Liver (tissue), 9 donors: ENCODE results near the gene RPAP2. TPM values are rescaled to one million over a fixed set of nuclear protein-coding genes. Genes with fewer than 3 reads are reported as not detected.

Experiments used
- DNase-seq: peaks from one replicate; pipeline ENCODE4 v3.0.0-alpha.2; 2017; ENCODE audit warnings: low spot score
- H3K27ac ChIP-seq, 2 donors: one replicate each; pipeline ENCODE4 v1.7.0; 2013; ENCODE audit warnings: inconsistent platforms in 2 of 2, low read length in 2 of 2, control low read depth in 1 of 2, low read depth in 1 of 2, mild to moderate bottlenecking in 1 of 2
- H3K27me3 ChIP-seq, 4 donors: one replicate each; pipeline versions ENCODE4 v1.6.1 to v1.7.0; 2013; ENCODE audit warnings: low read length in 3 of 4, inconsistent platforms in 1 of 4, mild to moderate bottlenecking in 1 of 4, moderate library complexity in 1 of 4; ENCODE audit not compliant: control insufficient read depth in 4 of 4, insufficient read depth in 4 of 4
- H3K36me3 ChIP-seq, 4 donors: one replicate each; pipeline versions ENCODE4 v1.6.1 to v1.7.0; 2013; ENCODE audit warnings: low read length in 3 of 4, mild to moderate bottlenecking in 3 of 4, low read depth in 1 of 4, moderate library complexity in 1 of 4; ENCODE audit not compliant: control insufficient read depth in 4 of 4, insufficient read depth in 3 of 4
- H3K4me1 ChIP-seq, 4 donors: one replicate each; pipeline versions ENCODE4 v1.6.1 to v1.7.0; 2013; ENCODE audit warnings: low read length in 3 of 4, mild to moderate bottlenecking in 3 of 4, moderate library complexity in 1 of 4; ENCODE audit not compliant: control insufficient read depth in 4 of 4, insufficient read depth in 4 of 4
- H3K4me3 ChIP-seq, 3 donors: one replicate each; pipeline versions ENCODE4 v1.6.1 to v1.7.0; 2013; ENCODE audit warnings: low read length in 3 of 3, control low read depth in 1 of 3, low read depth in 1 of 3, mild to moderate bottlenecking in 1 of 3
- H3K9ac ChIP-seq, 2 donors: one replicate each; pipeline ENCODE4 v1.7.0; 2013; ENCODE audit warnings: low read length in 2 of 2, mild to moderate bottlenecking in 2 of 2, moderate library complexity in 2 of 2, control low read depth in 1 of 2, low read depth in 1 of 2
- H3K9me3 ChIP-seq, 4 donors: one replicate each; pipeline versions ENCODE4 v1.6.1 to v1.7.0; 2013; ENCODE audit warnings: low read length in 3 of 4; ENCODE audit not compliant: control insufficient read depth in 4 of 4
- EGR1 ChIP-seq, 2 donors: IDR thresholded peaks; 2 replicates each; pipeline ENCODE4 v1.6.1; 2016 to 2018; ENCODE audit warnings: antibody characterized with exemption in 2 of 2, low read depth in 2 of 2
- FOXA1 ChIP-seq: IDR thresholded peaks from 2 replicates; pipeline ENCODE4 v1.6.1; 2016; ENCODE audit warnings: antibody characterized with exemption
- HNF4A ChIP-seq, 2 donors: conservative IDR thresholded peaks; 2 replicates each; pipeline ENCODE4 v1.6.1; 2016; ENCODE audit warnings: antibody characterized with exemption in 2 of 2, mild to moderate bottlenecking in 2 of 2
- JUND ChIP-seq, 2 donors: IDR thresholded peaks; 2 replicates each; pipeline ENCODE4 v1.6.1; 2016; ENCODE audit warnings: antibody characterized with exemption in 2 of 2
- NR2F2 ChIP-seq: IDR thresholded peaks from 2 replicates; pipeline ENCODE4 v1.6.1; 2016; ENCODE audit warnings: antibody characterized with exemption
- REST ChIP-seq: IDR thresholded peaks from 2 replicates; pipeline ENCODE4 v1.6.1; 2016; ENCODE audit warnings: antibody characterized with exemption, mild to moderate bottlenecking
- ZBTB33 ChIP-seq: IDR thresholded peaks from 2 replicates; pipeline ENCODE4 v1.6.1; 2016; ENCODE audit warnings: antibody characterized with exemption
- WGBS: extraction: QIAGEN DNeasy Blood & Tissue Kit; methylation state at CpG from one replicate; pipeline ENCODE4 v1.1.7; 2013; 5-methylcytosine and 5-hydroxymethylcytosine counted together
- polyA plus RNA-seq, 2 donors: library from polyadenylated mRNA; stranded (reverse) in 1 of 2; unstranded in 1 of 2; fragments of 200-250 nt in 1 of 2; fragments of >200 nt in 1 of 2; fragmentation: Nextera tagmentation in 1 of 2; extraction: Ambion mirVana in 1 of 2; gene quantifications; one replicate each; pipeline versions ENCODE4 v1.2.1 to v1.2.3, GENCODE V29; 2013 to 2015
- total RNA-seq, 2 donors: library from RNA; depleted of rRNA; stranded (reverse); fragments of >200 nt; gene quantifications; one replicate each; pipeline ENCODE4 v1.2.3, GENCODE V29; 2014
- TF ChIP-seq, protein P1 (sequence below): fragments of 150-350 bp; IDR thresholded peaks from 2 replicates; pipeline ENCODE4 v1.5.1; 2017; ENCODE audit warnings: improper control_type of control experiment, low read depth, low read length; ENCODE audit not compliant: missing input control
- donor health status: healthy.
- donor health status: healthy.
- donor health status: healthy.
- donor health status: healthy.
- donor health status: healthy.

The RPAP2 gene
- total and polyA plus RNA-seq, 4 donors, result 2.7 to 8.6 (median 4.4) TPM

DNA sequence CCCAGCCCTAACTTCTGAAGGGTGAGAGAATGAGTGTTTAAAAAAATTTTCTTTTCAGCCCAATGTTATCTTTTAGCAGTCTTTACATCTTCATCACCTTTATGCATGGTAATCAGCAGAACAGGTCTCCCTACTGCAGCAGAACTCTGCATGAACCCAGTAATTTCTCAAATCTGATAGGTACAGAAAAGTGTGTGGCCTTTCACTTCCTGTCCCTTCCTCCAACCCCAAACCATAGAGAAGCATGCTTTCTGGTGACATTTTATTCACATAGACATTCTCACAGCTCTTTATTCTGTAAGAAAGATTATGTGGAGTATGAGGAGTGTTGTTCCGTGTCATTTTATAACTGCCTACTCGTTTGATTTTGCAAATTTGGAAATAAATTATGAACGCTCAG is 68.6 kb downstream of the RPAP2 start:
- no peaks in the 10 kb centered on the region for H3K36me3 ChIP-seq
- H3K4me1 ChIP-seq, result no peaks in the 10 kb centered on the region
- no peak for DNase-seq
- 92% methylated on average over 3 of the region's 3 CpGs for WGBS
- H3K27ac ChIP-seq, result no peak overlapping the region
- H3K4me3 ChIP-seq, result no peak overlapping the region
- TF ChIP-seq JUND (IDR thresholded peaks at IDR 0.05) (no peak), REST (no peak), NR2F2 (no peak), EGR1 (IDR thresholded peaks at IDR 0.05; ENCODE audit: low read depth in 2 of 2) (no peak), ZBTB33 (no peak), FOXA1 (no peak)
- TF ChIP-seq, protein P1, sequence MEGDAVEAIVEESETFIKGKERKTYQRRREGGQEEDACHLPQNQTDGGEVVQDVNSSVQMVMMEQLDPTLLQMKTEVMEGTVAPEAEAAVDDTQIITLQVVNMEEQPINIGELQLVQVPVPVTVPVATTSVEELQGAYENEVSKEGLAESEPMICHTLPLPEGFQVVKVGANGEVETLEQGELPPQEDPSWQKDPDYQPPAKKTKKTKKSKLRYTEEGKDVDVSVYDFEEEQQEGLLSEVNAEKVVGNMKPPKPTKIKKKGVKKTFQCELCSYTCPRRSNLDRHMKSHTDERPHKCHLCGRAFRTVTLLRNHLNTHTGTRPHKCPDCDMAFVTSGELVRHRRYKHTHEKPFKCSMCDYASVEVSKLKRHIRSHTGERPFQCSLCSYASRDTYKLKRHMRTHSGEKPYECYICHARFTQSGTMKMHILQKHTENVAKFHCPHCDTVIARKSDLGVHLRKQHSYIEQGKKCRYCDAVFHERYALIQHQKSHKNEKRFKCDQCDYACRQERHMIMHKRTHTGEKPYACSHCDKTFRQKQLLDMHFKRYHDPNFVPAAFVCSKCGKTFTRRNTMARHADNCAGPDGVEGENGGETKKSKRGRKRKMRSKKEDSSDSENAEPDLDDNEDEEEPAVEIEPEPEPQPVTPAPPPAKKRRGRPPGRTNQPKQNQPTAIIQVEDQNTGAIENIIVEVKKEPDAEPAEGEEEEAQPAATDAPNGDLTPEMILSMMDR, result no peak
- no peak overlapping the region for H3K9ac ChIP-seq
- H3K27me3 ChIP-seq, result no peaks in the 10 kb centered on the region
- H3K9me3 ChIP-seq, result no peaks in the 10 kb centered on the region

GRCh38 chr1:92372164-92372563 is 73.3 kb downstream of the RPAP2 start:
- Histone ChIP-seq H3K4me3 (no peak overlapping the region), H3K27me3 (no peaks in the 10 kb centered on the region), H3K9ac (no peak overlapping the region), H3K27ac (no peak overlapping the region), H3K4me1 (no peaks in the 10 kb centered on the region), H3K36me3 (no peaks in the 10 kb centered on the region), H3K9me3 (no peaks in the 10 kb centered on the region)
- 95% methylated on average over 2 of the region's 2 CpGs for WGBS
- TF ChIP-seq, protein P1, result no peak
- no peak for TF ChIP-seq HNF4A (conservative IDR thresholded peaks at IDR 0.05)
- DNase-seq, result no peak
